WERI-Rb-1 (cell line): ENCODE data around the gene PTPN1.

ENCODE experiments used
- DNase-seq: peaks from one replicate; pipeline ENCODE4 v3.0.0-alpha.2; 2020
- H3K27ac ChIP-seq: fragments of 250-450 bp; sonication (Bioruptor Pico); 2 replicates; pipeline ENCODE4 v1.5.1; 2020; ENCODE audit warnings: mild to moderate bottlenecking, moderate library complexity
- H3K27me3 ChIP-seq: fragments of 250-450 bp; sonication (Bioruptor Pico); 2 replicates; pipeline ENCODE4 v1.5.1; 2021; ENCODE audit warnings: mild to moderate bottlenecking, low read depth, moderate library complexity; ENCODE audit not compliant: insufficient read depth, severe bottlenecking
- H3K36me3 ChIP-seq: fragments of 250-450 bp; sonication (Bioruptor Pico); 2 replicates; pipeline ENCODE4 v1.5.1; 2020; ENCODE audit warnings: mild to moderate bottlenecking, moderate library complexity
- H3K4me3 ChIP-seq: 2 replicates; pipeline ENCODE4 v1.5.1; 2011; ENCODE audit warnings: low read depth, mild to moderate bottlenecking, control low read depth, low read length
- H3K9me3 ChIP-seq: fragments of 250-450 bp; sonication (Bioruptor Pico); 2 replicates; pipeline ENCODE4 v1.5.1; 2021; ENCODE audit warnings: mild to moderate bottlenecking, moderate library complexity; ENCODE audit not compliant: severe bottlenecking
- CTCF ChIP-seq: IDR thresholded peaks from 2 replicates; pipeline ENCODE4 v1.5.1; 2011; ENCODE audit warnings: low read depth, mild to moderate bottlenecking, control low read depth, inconsistent platforms, low read length

PTPN1 gene

DNA sequence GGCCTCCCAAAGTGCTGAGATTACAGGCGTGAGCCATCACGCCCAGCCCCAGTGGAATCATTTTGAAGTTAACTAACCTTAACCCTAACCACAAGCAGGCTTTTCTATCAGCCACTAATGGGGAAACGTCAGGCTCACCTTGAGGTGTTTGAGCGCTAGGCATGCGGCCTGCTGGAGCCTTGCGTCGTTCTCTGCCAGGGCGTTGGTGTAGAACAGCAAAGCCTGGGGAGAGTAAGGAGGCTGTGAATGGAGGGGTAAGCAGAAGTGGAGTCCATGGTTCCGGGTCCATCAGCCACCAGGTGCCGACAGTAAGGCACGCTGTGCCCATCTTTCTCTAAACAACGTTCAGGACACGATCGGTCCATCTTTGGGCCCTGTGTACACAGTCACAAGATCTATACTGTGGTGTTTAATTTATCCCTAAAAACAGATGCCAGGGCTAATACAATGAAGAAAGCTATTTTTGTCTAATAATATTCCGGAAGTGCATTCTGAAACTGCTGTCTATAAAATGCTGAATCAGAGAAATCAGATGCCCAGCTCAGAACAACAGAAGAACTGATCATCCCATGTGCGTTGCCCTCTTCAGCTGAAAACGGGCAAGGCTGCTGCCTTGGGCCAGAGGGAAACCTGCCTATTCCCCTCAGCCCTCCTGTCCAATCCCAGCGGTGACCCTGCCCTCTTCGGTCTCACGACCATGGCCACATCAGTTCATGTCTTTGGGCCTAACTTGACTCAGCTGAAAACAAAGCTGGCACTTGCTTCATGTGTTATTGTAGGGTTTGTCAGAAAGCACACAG lies 79.6 kb downstream of the PTPN1 start:
- no peak overlapping the region for H3K4me3 ChIP-seq
- no peak overlapping the region for H3K27ac ChIP-seq
- no peaks in the 10 kb centered on the region for H3K36me3 ChIP-seq
- no peaks in the 10 kb centered on the region for H3K9me3 ChIP-seq
- no peaks in the 10 kb centered on the region for H3K27me3 ChIP-seq
- TF ChIP-seq CTCF = no peak
- no peak for DNase-seq

DNA sequence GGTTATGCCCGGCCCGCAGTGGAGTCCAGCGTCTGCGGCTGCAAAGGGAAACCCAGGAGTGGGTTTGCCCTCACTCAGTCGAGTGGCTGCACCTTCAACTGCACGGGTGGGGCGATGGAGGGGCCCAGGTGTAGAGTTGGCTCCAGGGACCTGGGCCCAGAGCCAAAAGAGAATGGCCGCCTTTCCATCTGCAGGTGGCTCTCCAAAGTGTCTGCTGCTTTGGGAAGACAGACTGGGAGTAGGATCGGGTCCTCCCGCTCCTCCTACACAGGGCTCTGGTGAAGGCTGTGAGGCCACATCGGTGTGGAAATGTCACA lies 80.1 kb downstream of the PTPN1 start:
- TF ChIP-seq CTCF = no peak
- no peak overlapping the region for H3K27ac ChIP-seq

GRCh38 chr20:50591233-50591852 lies 81.2 kb downstream of the PTPN1 start:
- no peak overlapping the region for H3K27ac ChIP-seq
- no peak for DNase-seq

More for the DNA sequence above, 80.1 kb downstream of the PTPN1 start:
- no peaks in the 10 kb centered on the region for H3K9me3 ChIP-seq
- no peak overlapping the region for H3K4me3 ChIP-seq
- DNase-seq = no peak
- no peaks in the 10 kb centered on the region for H3K27me3 ChIP-seq
- H3K36me3 ChIP-seq = no peaks in the 10 kb centered on the region

GRCh38 chr20:50592282-50593004 lies 82.3 kb downstream of the PTPN1 start:
- Histone ChIP-seq H3K4me3 (no peak overlapping the region), H3K27me3 (no peaks in the 10 kb centered on the region), H3K9me3 (no peaks in the 10 kb centered on the region), H3K36me3 (no peaks in the 10 kb centered on the region), H3K27ac (no peak overlapping the region)
- TF ChIP-seq CTCF = no peak
- DNase-seq = no peak

More at GRCh38 chr20:50591233-50591852, 81.2 kb downstream of the PTPN1 start:
- TF ChIP-seq CTCF = no peak
- no peaks in the 10 kb centered on the region for H3K36me3 ChIP-seq
- H3K9me3 ChIP-seq = no peaks in the 10 kb centered on the region
- no peaks in the 10 kb centered on the region for H3K27me3 ChIP-seq
- H3K4me3 ChIP-seq = no peak overlapping the region

DNA sequence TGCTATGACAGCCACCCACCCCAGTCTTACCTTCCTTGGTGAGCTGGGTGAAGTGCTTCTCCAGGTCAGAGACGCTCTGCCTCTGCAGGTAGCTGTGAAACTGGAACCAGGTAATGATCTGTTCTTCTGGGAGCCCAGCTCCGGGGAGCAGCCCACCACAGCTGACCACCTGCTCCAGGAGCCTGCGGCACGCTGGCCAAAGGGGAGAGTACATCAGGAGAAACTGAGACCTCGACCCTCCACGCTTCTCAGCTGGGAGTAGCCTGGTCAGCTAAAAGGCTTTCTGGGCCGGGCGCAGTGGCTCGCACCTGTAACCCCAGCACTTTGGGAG lies 82.8 kb downstream of the PTPN1 start:
- DNase-seq = no peak
- Histone ChIP-seq H3K9me3 (no peaks in the 10 kb centered on the region), H3K4me3 (no peak overlapping the region), H3K36me3 (no peaks in the 10 kb centered on the region), H3K27me3 (no peaks in the 10 kb centered on the region), H3K27ac (no peak overlapping the region)
- no peak for TF ChIP-seq CTCF
